Measurements from ENCODE around the gene IL15RA. TPM values are rescaled to one million over a fixed set of nuclear protein-coding genes. Genes with fewer than 3 reads are reported as not detected.

IL15RA gene
- total RNA-seq, 2 experiments from 2014 or later, result 23.5 to 25.1 TPM

DNA sequence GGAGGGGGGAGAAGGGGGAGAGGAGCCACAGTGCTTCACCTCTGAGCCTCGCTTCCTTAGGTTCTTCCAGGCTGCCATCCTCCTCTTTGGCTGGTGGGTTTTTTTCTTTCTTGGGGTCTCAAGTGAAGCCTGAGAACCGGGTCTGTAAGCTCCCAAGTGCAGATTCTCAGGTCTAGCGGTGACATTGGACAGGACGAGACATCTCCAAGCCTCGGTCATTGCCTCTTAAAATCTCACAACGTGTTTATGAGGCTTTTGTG, 817 bp upstream of the IL15RA start:
- TF ChIP-seq CTCF (IDR thresholded peaks at IDR 0.05), result no peak
- peaks cover 10% of the 10 kb centered on the region for H3K36me3 Mint-ChIP-seq (ENCODE audit: low read depth)
- CTCF ChIA-PET, result interaction anchor here (1.1 to 1.5 kb wide), 2 partner anchors 11 to 114 kb away, joined by 3 to 5 read pairs; no protein-coding TSS in a partner anchor
- H3K27ac Mint-ChIP-seq, result peak overlapping the region; percentile 78
- peaks cover 7% of the 10 kb centered on the region for H3K27me3 Mint-ChIP-seq
- ATAC-seq (no peak), DNase-seq (no peak)
- peak overlapping the region; percentile 95 for H3K4me3 Mint-ChIP-seq
- POLR2A ChIA-PET, result interaction anchor here (0.6 to 3.4 kb wide), 7 partner anchors 9 to 111 kb away, joined by 3 to 21 read pairs (median 9); partner anchors contain the start of gene IL2RA
- H3K4me1 Mint-ChIP-seq (ENCODE audit: low read depth), result peaks cover 27% of the 10 kb centered on the region
- intact Hi-C loops (cut with micrococcal nuclease), result loop anchor here (5.0 to 10.0 kb wide), 2 partner anchors 69 to 163 kb away; partner anchors contain the start of gene GDI2
- no peaks in the 10 kb centered on the region for H3K9me3 Mint-ChIP-seq

- ATAC-seq, result peak; percentile 7
- Mint-ChIP-seq H3K9me3 (no peaks in the 10 kb centered on the region), H3K27ac (peak overlapping the region; percentile 97), H3K27me3 (peaks cover 7% of the 10 kb centered on the region), H3K36me3 (ENCODE audit: low read depth) (peaks cover 10% of the 10 kb centered on the region), H3K4me1 (ENCODE audit: low read depth) (peaks cover 35% of the 10 kb centered on the region), H3K4me3 (peak overlapping the region; percentile 95)
- TF ChIP-seq CTCF (IDR thresholded peaks at IDR 0.05), result no peak
- CTCF ChIA-PET, result interaction anchor here (0.9 to 1.7 kb wide), 7 partner anchors 11 to 110 kb away, joined by 3 to 10 read pairs (median 3); partner anchors contain the start of genes ANKRD16 and FBH1
- POLR2A ChIA-PET, result interaction anchor here (0.7 to 3.4 kb wide), 25 partner anchors 11 to 226 kb away, joined by 3 to 21 read pairs (median 4); partner anchors contain the start of genes GDI2, IL2RA and PFKFB3
- peak; percentile 69 for DNase-seq
- intact Hi-C loops (cut with micrococcal nuclease), result loop anchor here (5.0 to 10.0 kb wide), 2 partner anchors 71 to 162 kb away; partner anchors contain the start of gene GDI2
Measured at GRCh38 chr10:5976512-5977470, 552 bp downstream of the IL15RA start.

DNA sequence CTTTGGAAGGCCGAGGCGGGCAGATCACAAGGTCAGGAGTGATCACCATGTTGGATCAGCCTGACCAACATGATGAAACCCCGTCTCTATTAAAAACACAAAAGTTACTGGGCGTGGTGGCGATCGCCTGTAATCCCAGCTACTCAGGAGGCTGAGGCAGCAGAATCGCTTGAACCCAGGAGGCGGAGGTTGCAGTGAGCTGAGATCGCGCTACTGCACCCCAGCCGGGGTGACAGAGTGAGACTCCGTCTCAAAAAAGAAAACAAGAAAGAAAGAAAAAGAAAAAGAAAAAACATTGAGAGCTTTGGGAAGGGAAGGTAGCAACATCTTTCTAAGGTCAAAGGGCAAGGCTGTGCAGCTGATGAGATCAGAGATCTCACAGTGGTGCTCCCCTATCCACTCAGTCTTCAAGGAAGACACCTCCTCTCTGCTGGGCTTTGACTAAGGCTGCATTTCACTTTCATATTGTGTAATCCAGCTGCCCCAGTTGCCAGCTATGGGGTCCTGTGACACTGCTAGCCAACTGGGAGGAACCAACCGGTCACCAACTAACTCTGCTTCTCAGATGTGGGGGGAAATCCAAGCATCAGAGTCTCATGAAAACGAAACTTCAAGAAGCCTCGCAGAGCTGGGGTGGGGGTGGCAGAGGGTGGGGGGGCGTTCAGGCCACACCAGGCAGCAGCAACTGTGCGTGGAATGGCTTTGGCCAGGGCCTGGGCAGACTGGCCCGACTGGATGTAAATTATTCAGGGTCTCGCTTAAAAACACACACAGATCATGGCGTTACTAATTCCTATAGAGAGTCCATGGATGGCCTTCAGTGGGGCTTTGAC, 1.5 kb downstream of the IL15RA start:
- no peak for TF ChIP-seq CTCF (IDR thresholded peaks at IDR 0.05)
- peaks cover 44% of the 10 kb centered on the region for H3K4me1 Mint-ChIP-seq (ENCODE audit: low read depth)
- peaks cover 4% of the 10 kb centered on the region for H3K27me3 Mint-ChIP-seq
- ChIA-PET CTCF (interaction anchor here (1.1 to 1.7 kb wide), 6 partner anchors 12 to 111 kb away, joined by 3 to 10 read pairs (median 4); partner anchors contain the start of genes ANKRD16 and FBH1), POLR2A (interaction anchor here (0.7 to 3.4 kb wide), 20 partner anchors 10 to 227 kb away, joined by 3 to 21 read pairs (median 4); partner anchors contain the start of genes GDI2, IL2RA and PFKFB3)
- peak; percentile 83 for ATAC-seq
- H3K9me3 Mint-ChIP-seq, result no peaks in the 10 kb centered on the region
- peak overlapping the region; percentile 95 for H3K4me3 Mint-ChIP-seq
- H3K36me3 Mint-ChIP-seq (ENCODE audit: low read depth), result peaks cover 10% of the 10 kb centered on the region
- DNase-seq, result peak; percentile 89
- H3K27ac Mint-ChIP-seq, result peak overlapping the region; percentile 97
- intact Hi-C loops (cut with micrococcal nuclease), result loop anchor here (5.0 to 10.0 kb wide), 2 partner anchors 71 to 161 kb away; partner anchors contain the start of gene GDI2

DNA sequence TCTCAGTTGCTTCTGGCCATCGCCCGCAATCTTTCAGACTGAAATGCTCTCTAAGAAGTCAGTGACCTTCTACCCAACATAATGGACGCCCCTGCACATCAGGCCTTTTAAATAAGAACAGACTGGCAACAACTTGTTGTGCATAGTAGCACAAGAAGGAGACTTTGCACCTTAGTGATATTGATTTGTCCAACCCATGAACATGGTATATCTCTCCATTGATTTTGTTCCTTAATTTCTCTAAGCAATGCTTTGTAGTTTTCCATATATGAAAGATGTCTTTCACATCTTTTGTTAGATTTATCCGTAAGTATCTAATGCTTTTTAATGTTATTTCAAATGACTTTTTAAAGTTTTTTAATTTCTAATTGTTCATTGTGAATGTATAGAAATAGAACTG, 4.3 kb downstream of the IL15RA start:
- H3K9me3 Mint-ChIP-seq, result no peaks in the 10 kb centered on the region
- H3K27ac Mint-ChIP-seq, result no peak overlapping the region
- TF ChIP-seq CTCF (IDR thresholded peaks at IDR 0.05), result no peak
- intact Hi-C loops (cut with micrococcal nuclease), result loop anchor here (10.0 kb wide), 1 partner anchor 158 kb away; the partner anchor contains the start of gene GDI2
- ATAC-seq (no peak), DNase-seq (no peak)
- POLR2A ChIA-PET, result no interaction called here
- CTCF ChIA-PET, result no interaction called here
- H3K27me3 Mint-ChIP-seq, result no peaks in the 10 kb centered on the region
- peaks cover 52% of the 10 kb centered on the region for H3K4me1 Mint-ChIP-seq (ENCODE audit: low read depth)
- peaks cover 18% of the 10 kb centered on the region for H3K36me3 Mint-ChIP-seq (ENCODE audit: low read depth)
- no peak overlapping the region for H3K4me3 Mint-ChIP-seq
